RWPE2 (cell line): ENCODE results near the gene SMURF1.

Experiments
- ATAC-seq: fragments of 200-7000 bp; cut with Tn5 transposase; 3 replicates; pipeline ENCODE4 v1.9.1; 2021; ENCODE audit warnings: low read depth
- DNase-seq: peaks from one replicate; pipeline ENCODE4 v3.0.0-alpha.2; 2020; ENCODE audit warnings: low spot score
- H3K27ac ChIP-seq: fragments of 450-650 bp; 2 replicates; pipeline ENCODE4 v1.5.1; 2017; ENCODE audit warnings: mild to moderate bottlenecking; ENCODE audit not compliant: poor library complexity, severe bottlenecking
- H3K27me3 ChIP-seq: fragments of 250-450 bp; sonication (Bioruptor Pico); 2 replicates; pipeline ENCODE4 v1.5.1; 2021; ENCODE audit warnings: mild to moderate bottlenecking, moderate library complexity; ENCODE audit not compliant: insufficient read depth, poor library complexity, severe bottlenecking
- H3K36me3 ChIP-seq: fragments of 250-450 bp; sonication (Bioruptor Pico); 2 replicates; pipeline ENCODE4 v1.5.1; 2020; ENCODE audit warnings: low read depth, mild to moderate bottlenecking, moderate library complexity
- H3K4me1 ChIP-seq: fragments of 250-450 bp; sonication (Bioruptor Pico); 2 replicates; pipeline ENCODE4 v1.5.1; 2021; ENCODE audit warnings: mild to moderate bottlenecking, moderate library complexity; ENCODE audit not compliant: insufficient read depth, poor library complexity, severe bottlenecking
- H3K4me3 ChIP-seq: fragments of 250-450 bp; sonication (Bioruptor Pico); 2 replicates; pipeline ENCODE4 v1.5.1; 2021; ENCODE audit warnings: mild to moderate bottlenecking, moderate library complexity; ENCODE audit not compliant: severe bottlenecking
- H3K9me3 ChIP-seq: fragments of 250-450 bp; sonication (Bioruptor Pico); 2 replicates; pipeline ENCODE4 v1.5.1; 2021; ENCODE audit warnings: mild to moderate bottlenecking, moderate library complexity; ENCODE audit not compliant: severe bottlenecking
- TF ChIP-seq, protein P1 (sequence below): fragments of 450-650 bp; IDR thresholded peaks from one replicate; pipeline ENCODE4 v1.5.1; 2017; ENCODE audit warnings: mild to moderate bottlenecking, moderate library complexity; ENCODE audit not compliant: poor library complexity, severe bottlenecking

SMURF1 gene

DNA sequence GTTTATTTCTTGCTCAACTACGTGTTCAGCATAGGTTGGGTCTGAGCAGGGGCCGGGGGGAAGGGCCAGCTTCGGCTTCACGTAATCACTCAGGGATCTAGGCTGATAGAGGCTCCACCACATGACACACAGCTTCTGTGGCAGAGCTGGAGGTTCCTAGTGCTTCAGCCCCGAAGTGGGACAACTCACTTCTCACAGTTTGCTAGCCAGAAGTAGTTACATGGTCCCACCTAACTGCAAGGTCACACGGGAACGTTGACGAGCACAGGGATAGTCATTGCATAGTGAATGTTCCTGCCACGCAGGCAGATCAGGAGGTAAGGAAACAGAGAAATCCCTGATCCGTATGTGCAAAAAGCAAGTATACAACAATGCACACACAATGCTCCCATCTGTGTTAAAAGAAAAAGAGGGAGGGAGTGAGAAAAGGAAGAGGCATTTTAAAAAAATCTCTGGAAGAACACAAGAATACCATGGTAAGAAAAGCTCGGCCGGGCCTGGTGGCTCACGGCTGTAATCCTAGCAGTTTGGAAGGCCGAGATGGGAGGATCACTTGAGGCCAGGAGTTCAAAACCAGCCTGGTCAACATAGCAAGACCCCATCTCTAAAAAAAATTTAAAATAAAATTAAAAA is 16.9 kb downstream of the SMURF1 start:
- DNase-seq (no peak), ATAC-seq (no peak)
- Histone ChIP-seq H3K4me1 (peaks cover 62% of the 10 kb centered on the region), H3K36me3 (no peaks in the 10 kb centered on the region), H3K9me3 (no peaks in the 10 kb centered on the region), H3K4me3 (no peak overlapping the region), H3K27ac (peak overlapping the region; percentile 43), H3K27me3 (no peaks in the 10 kb centered on the region)
- TF ChIP-seq, protein P1, sequence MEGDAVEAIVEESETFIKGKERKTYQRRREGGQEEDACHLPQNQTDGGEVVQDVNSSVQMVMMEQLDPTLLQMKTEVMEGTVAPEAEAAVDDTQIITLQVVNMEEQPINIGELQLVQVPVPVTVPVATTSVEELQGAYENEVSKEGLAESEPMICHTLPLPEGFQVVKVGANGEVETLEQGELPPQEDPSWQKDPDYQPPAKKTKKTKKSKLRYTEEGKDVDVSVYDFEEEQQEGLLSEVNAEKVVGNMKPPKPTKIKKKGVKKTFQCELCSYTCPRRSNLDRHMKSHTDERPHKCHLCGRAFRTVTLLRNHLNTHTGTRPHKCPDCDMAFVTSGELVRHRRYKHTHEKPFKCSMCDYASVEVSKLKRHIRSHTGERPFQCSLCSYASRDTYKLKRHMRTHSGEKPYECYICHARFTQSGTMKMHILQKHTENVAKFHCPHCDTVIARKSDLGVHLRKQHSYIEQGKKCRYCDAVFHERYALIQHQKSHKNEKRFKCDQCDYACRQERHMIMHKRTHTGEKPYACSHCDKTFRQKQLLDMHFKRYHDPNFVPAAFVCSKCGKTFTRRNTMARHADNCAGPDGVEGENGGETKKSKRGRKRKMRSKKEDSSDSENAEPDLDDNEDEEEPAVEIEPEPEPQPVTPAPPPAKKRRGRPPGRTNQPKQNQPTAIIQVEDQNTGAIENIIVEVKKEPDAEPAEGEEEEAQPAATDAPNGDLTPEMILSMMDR = no peak

DNA sequence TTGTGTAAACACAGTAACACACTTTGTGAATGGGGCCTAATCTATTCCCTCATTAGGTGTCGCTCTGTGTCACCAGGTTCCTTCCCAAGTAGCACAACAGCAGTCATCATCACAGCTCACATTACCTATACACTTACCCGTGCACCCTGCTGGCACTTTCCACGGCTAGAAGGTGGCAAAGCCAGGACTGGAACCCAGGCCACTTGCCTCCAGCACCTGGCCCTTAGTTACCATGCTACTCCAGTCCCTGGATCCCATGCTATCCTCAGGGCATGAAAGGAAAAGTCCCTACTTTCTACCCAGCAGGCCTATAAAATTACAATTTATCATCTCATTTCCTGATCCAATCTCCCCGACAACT is 18.4 kb downstream of the SMURF1 start:
- Histone ChIP-seq H3K27ac (peak overlapping the region; percentile 67), H3K36me3 (no peaks in the 10 kb centered on the region), H3K4me3 (no peak overlapping the region), H3K4me1 (peaks cover 62% of the 10 kb centered on the region), H3K9me3 (no peaks in the 10 kb centered on the region), H3K27me3 (no peaks in the 10 kb centered on the region)
- no peak for DNase-seq
- no peak for ATAC-seq
- TF ChIP-seq, protein P1 = no peak

DNA sequence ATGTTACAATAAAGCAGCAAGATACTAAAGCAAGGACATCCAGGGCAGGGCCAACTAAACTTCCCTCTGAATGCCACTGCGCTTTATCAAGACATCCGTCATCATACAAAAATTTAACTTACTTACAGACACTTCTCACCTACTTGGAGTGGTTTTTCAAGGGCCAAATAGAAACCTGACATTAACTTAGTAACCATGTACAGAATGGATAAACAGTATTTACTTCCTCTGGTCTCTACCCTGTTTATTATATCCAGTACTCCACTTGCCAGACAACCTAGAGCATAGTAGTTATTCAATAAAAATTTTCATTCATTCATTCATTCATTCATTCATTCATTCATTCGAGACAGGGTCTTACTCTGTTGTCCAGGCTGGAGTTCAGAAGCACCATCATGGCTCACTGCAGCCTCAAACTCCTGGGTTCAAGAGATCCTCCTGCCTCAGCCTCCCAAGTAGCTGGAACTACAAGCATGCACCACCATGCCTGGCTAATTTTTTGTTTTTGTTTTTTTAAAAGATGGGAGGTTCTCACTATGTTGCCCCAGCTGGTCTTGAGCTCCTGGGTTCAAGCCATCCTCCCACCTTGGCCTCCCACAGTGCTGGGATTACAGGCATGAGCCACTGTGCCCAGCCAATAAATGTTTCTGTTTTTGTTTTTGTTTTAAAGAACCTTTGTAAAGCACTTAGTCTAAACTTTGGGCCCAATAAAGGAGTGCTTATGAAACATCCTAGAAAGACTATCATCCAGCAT is 19.0 kb downstream of the SMURF1 start:
- ATAC-seq (peak; percentile 58), DNase-seq (no peak)
- Histone ChIP-seq H3K27me3 (no peaks in the 10 kb centered on the region), H3K36me3 (no peaks in the 10 kb centered on the region), H3K9me3 (no peaks in the 10 kb centered on the region), H3K27ac (peak overlapping the region; percentile 67), H3K4me1 (peaks cover 57% of the 10 kb centered on the region), H3K4me3 (no peak overlapping the region)
- TF ChIP-seq, protein P1 = no peak

DNA sequence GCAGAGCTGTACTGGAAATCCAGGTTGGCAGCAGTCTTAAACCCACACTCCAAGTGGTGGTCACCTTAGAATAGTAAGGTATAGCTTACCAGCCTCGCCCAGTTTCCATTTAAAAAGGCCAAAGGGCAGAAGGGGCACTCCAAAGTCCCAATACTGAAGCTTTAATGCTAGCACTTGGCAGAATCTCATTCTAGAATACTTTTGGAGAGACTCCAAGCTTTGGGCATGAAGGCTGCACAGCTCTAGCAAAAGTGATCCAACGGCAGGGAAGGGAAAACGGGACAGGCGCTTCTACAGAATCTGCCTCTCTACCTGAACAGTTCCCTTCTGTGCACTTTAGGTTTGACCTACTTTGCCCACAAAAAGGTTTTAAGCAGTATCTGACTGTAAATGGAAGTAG is 19.7 kb downstream of the SMURF1 start:
- DNase-seq (no peak), ATAC-seq (no peak)
- no peaks in the 10 kb centered on the region; the same call in 1 of the 2 replicates for H3K36me3 ChIP-seq
- H3K27me3 ChIP-seq = no peaks in the 10 kb centered on the region
- TF ChIP-seq, protein P1 = no peak
- peak overlapping the region; percentile 67 for H3K27ac ChIP-seq
- H3K4me3 ChIP-seq = no peak overlapping the region
- no peaks in the 10 kb centered on the region for H3K9me3 ChIP-seq
- peaks cover 50% of the 10 kb centered on the region for H3K4me1 ChIP-seq

DNA sequence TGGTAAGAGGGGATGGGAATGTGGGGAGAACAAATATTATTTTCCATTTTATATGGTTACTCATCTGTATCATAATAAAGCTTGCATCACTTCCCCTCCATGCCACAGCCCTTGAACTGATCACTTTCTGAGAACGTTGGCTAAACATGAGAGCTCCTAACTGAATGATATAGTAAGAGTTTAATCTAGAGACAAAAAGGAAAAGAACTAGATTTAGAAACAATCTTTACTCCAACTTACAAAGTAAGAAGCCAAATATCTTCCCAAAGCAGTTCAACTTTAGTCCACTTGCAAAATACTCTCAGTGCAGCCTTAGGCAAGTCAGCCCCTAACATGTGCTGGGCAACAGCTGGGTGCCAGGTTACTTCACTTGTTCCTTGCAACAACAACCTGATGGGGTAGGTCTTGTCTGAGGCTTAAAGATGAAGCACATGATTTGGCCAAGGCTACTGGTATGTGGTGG is 20.3 kb downstream of the SMURF1 start:
- TF ChIP-seq, protein P1 = no peak
- Histone ChIP-seq H3K27me3 (no peaks in the 10 kb centered on the region), H3K4me1 (peaks cover 43% of the 10 kb centered on the region), H3K27ac (peak overlapping the region; percentile 67), H3K9me3 (no peaks in the 10 kb centered on the region), H3K36me3 (no peaks in the 10 kb centered on the region; the same call in 1 of the 2 replicates), H3K4me3 (no peak overlapping the region)
- ATAC-seq (peak; percentile 70), DNase-seq (no peak)
